K562 (cell line): Measurements from ENCODE around the gene ABCB6. TPM values are rescaled to one million over a fixed set of nuclear protein-coding genes. Genes with fewer than 3 reads are reported as not detected.

ENCODE experiments used
- ARHGAP35 ChIP-seq: fragments of 450-650 bp; IDR thresholded peaks from 2 replicates; pipeline ENCODE4 v1.6.1; 2018; ENCODE audit not compliant: partially characterized antibody
- CBX8 ChIP-seq: fragments of 200-600 bp; sonication (generic); IDR thresholded peaks from 2 replicates; pipeline ENCODE4 v1.6.1; 2012; ENCODE audit warnings: borderline replicate concordance, mixed run types, low read depth, mild to moderate bottlenecking, moderate library complexity, mixed read lengths, low read length, control low read depth, inconsistent platforms; ENCODE audit not compliant: poor library complexity, severe bottlenecking; ENCODE audit errors: extremely low read depth
- CREB1 ChIP-seq, 2 experiments: sonication (generic) in 1 of 2; formaldehyde crosslinking in 1 of 2; IDR thresholded peaks; 2 replicates each; pipeline versions ENCODE4 v1.6.1 to v1.8.0; 2012 to 2022; ENCODE audit warnings: inconsistent platforms in 1 of 2, mild to moderate bottlenecking in 1 of 2, missing genetic modification reagents in 1 of 2, moderate library complexity in 1 of 2
- HBP1 ChIP-seq: fragments of 450-650 bp; formaldehyde crosslinking; IDR thresholded peaks from 2 replicates; pipeline ENCODE4 v1.4.0; 2022; ENCODE audit warnings: missing genetic modification characterization
- HIVEP1 ChIP-seq: fragments of 250-450 bp; sonication (Bioruptor Pico); IDR thresholded peaks from 2 replicates; pipeline ENCODE4 v1.4.0; 2020; ENCODE audit warnings: mild to moderate bottlenecking
- ID3 ChIP-seq, 2 experiments: fragments of 250-450 bp in 1 of 2; fragments of 450-650 bp in 1 of 2; sonication (Bioruptor Pico) in 1 of 2; IDR thresholded peaks; 2 replicates each; pipeline versions ENCODE4 v1.6.1 to v1.8.0; 2016 to 2021; ENCODE audit warnings: mild to moderate bottlenecking in 2 of 2, moderate library complexity in 2 of 2, missing compliant biosample characterization in 1 of 2, missing genetic modification characterization in 1 of 2
- KAT2B ChIP-seq: IDR thresholded peaks from one replicate; pipeline ENCODE4 v1.6.1; 2012; ENCODE audit warnings: low read depth, mild to moderate bottlenecking, control low read depth, inconsistent platforms, low read length, moderate library complexity
- MLX ChIP-seq, 2 experiments: fragments of 450-650 bp in 1 of 2; sonication (generic) in 1 of 2; formaldehyde crosslinking; conservative IDR thresholded peaks; 2 replicates each; pipeline versions ENCODE4 v1.4.0 to v1.8.1; 2020 to 2022; ENCODE audit warnings: mild to moderate bottlenecking in 1 of 2, missing genetic modification reagents in 1 of 2
- MXD1 ChIP-seq: fragments of 250-450 bp; sonication (Bioruptor Pico); IDR thresholded peaks from 2 replicates; pipeline ENCODE4 v1.8.0; 2021; ENCODE audit warnings: borderline replicate concordance, mild to moderate bottlenecking, moderate library complexity; ENCODE audit not compliant: poor library complexity, severe bottlenecking
- MYC ChIP-seq, 2 experiments: fragments of 250-450 bp in 1 of 2; sonication (Bioruptor Pico) in 1 of 2; IDR thresholded peaks; 2 replicates each; pipeline versions ENCODE4 v1.5.1 to v1.6.1; 2012 to 2021; ENCODE audit warnings: low read depth in 2 of 2, borderline replicate concordance in 1 of 2, improper control_type of control experiment in 1 of 2, low read length in 1 of 2, mild to moderate bottlenecking in 1 of 2, moderate library complexity in 1 of 2
- NELFE ChIP-seq: IDR thresholded peaks from 2 replicates; pipeline ENCODE4 v1.6.1; 2011; ENCODE audit warnings: mild to moderate bottlenecking; ENCODE audit not compliant: insufficient read depth, insufficient read length
- NFE2 ChIP-seq: IDR thresholded peaks from 2 replicates; pipeline ENCODE4 v1.6.1; 2014; ENCODE audit warnings: antibody characterized with exemption, low read depth
- NR4A1 ChIP-seq, 2 experiments: fragments of 250-450 bp in 1 of 2; fragments of 450-650 bp in 1 of 2; sonication (Bioruptor Pico) in 1 of 2; IDR thresholded peaks; 2 replicates each; pipeline versions ENCODE4 v1.4.0 to v1.6.1; 2016 to 2020; ENCODE audit warnings: mild to moderate bottlenecking in 2 of 2, missing compliant biosample characterization in 1 of 2, missing genetic modification characterization in 1 of 2, moderate library complexity in 1 of 2
- SP1 ChIP-seq: sonication (generic); formaldehyde crosslinking; IDR thresholded peaks from 2 replicates; pipeline ENCODE4 v1.8.1; 2022; ENCODE audit warnings: mild to moderate bottlenecking, missing genetic modification reagents
- TBL1XR1 ChIP-seq, 2 experiments: IDR thresholded peaks; 2 replicates each; pipeline ENCODE4 v1.6.1; 2012; ENCODE audit warnings: improper control_type of control experiment in 2 of 2, low read length in 2 of 2, mild to moderate bottlenecking in 1 of 2
- TBP ChIP-seq: optimal IDR thresholded peaks from 2 replicates; pipeline ENCODE3; 2011; ENCODE audit warnings: low read depth, low read length, improper control_type of control experiment
- TRIM24 ChIP-seq, 2 experiments: fragments of 450-650 bp; IDR thresholded peaks; 2 replicates each; pipeline ENCODE4 v1.6.1; 2016
- ZBTB43 ChIP-seq: sonication (generic); formaldehyde crosslinking; IDR thresholded peaks from 2 replicates; pipeline ENCODE4 v1.8.0; 2023; ENCODE audit warnings: mild to moderate bottlenecking, missing genetic modification reagents
- ZFP1 ChIP-seq: fragments of 450-650 bp; formaldehyde crosslinking; IDR thresholded peaks from 2 replicates; pipeline ENCODE4 v1.4.0; 2020; ENCODE audit warnings: mild to moderate bottlenecking, mixed read lengths
- ZNF184 ChIP-seq: sonication (generic); formaldehyde crosslinking; IDR thresholded peaks from 2 replicates; pipeline ENCODE4 v1.5.0; 2020; ENCODE audit warnings: missing genetic modification reagents
- ZNF561 ChIP-seq: fragments of 450-650 bp; formaldehyde crosslinking; conservative IDR thresholded peaks from 2 replicates; pipeline ENCODE4 v1.4.0; 2020; ENCODE audit warnings: mild to moderate bottlenecking, moderate library complexity
- polyA plus RNA-seq, 8 experiments: library from polyadenylated mRNA; depleted of rRNA in 4 of 8; stranded (reverse) in 5 of 8; unstranded in 3 of 8; fragments of >200 nt; fragmentation: Nextera tagmentation in 2 of 8; fragmentation: Illumina TruSeq in 1 of 8; extraction: Ambion mirVana in 2 of 8; extraction: Trizol in 1 of 8; gene quantifications; 2 replicates each; pipeline versions ENCODE4 v1.2.1 to v1.2.3, GENCODE V29; 2011 to 2014; ENCODE audit warnings: inconsistent platforms in 1 of 8, missing spikeins in 1 of 8
- total RNA-seq, 7 experiments: library from RNA; depleted of rRNA in 6 of 7; stranded (reverse); fragments of >200 nt in 6 of 7; fragmentation: Illumina TruSeq in 2 of 7; extraction: Trizol in 2 of 7; gene quantifications; 2 replicates each; pipeline versions ENCODE4 v1.2.1 to v1.2.3, GENCODE V29; 2011 to 2021; ENCODE audit warnings: low replicate concordance in 1 of 7

ABCB6 gene
- total and polyA plus RNA-seq, 9 of the 15 experiments (the other 6 are each of a cell fraction or from before 2014, with no cell fraction given), result 3.7 to 29.8 (median 16.8) TPM

- peak; percentile 32; the same call in 1 of the 2 replicates for TF ChIP-seq CREB1 (IDR thresholded peaks at IDR 0.05)
- TF ChIP-seq CREB1 (CRISPR knock-in tag; IDR thresholded peaks at IDR 0.05), result no peak
- TF ChIP-seq TBP, result peak; percentile 43
- TF ChIP-seq ZNF561 (CRISPR knock-in tag), result no peak
- peak; percentile 49; the same call in 1 of the 2 replicates for TF ChIP-seq MYC (IDR thresholded peaks at IDR 0.05; ENCODE audit: low read depth, low read length)
- TF ChIP-seq MYC (CRISPR knock-in tag; IDR thresholded peaks at IDR 0.05; ENCODE audit: borderline replicate concordance, low read depth), result no peak
- TF ChIP-seq MXD1 (CRISPR knock-in tag), result no peak
- no peak for TF ChIP-seq TRIM24 (IDR thresholded peaks at IDR 0.05)
- no peak for TF ChIP-seq ZBTB43 (CRISPR knock-in tag)
- no peak for TF ChIP-seq ZNF184 (CRISPR knock-in tag)
- TF ChIP-seq NELFE, result no peak
- TF ChIP-seq TBL1XR1 (IDR thresholded peaks at IDR 0.05; ENCODE audit: low read length in 2 of 2), result no peak
- no peak for TF ChIP-seq HIVEP1
- no peak for TF ChIP-seq MLX (CRISPR knock-in tag; conservative IDR thresholded peaks at IDR 0.05)
- TF ChIP-seq NR4A1 (CRISPR knock-in tag; IDR thresholded peaks at IDR 0.05), result no peak
- peak; percentile 51; the same call in 1 of the 2 replicates for TF ChIP-seq NR4A1 (tag; IDR thresholded peaks at IDR 0.05)
- TF ChIP-seq HBP1 (CRISPR knock-in tag), result no peak
- no peak for TF ChIP-seq ZFP1 (CRISPR knock-in tag)
- TF ChIP-seq ARHGAP35, result no peak
- TF ChIP-seq NFE2, result no peak
- TF ChIP-seq SP1, result peak; percentile 68
- no peak for TF ChIP-seq CBX8
- TF ChIP-seq ID3 (CRISPR knock-in tag; IDR thresholded peaks at IDR 0.05), result no peak
- peak; percentile 39; the same call in 1 of the 2 replicates for TF ChIP-seq ID3 (tag; IDR thresholded peaks at IDR 0.05)
- TF ChIP-seq KAT2B, result no peak
Measured at GRCh38 chr2:219176818-219177551, 41.8 kb downstream of the ABCB6 start, which contains the start of gene CNPPD1 (continued).
